ENCODE data around the gene ATP5PD.

Gene ATP5PD

GRCh38 chr17:75088465-75089417 lies 42.0 kb upstream of the ATP5PD start:
- TF ChIP-seq, protein P1, sequence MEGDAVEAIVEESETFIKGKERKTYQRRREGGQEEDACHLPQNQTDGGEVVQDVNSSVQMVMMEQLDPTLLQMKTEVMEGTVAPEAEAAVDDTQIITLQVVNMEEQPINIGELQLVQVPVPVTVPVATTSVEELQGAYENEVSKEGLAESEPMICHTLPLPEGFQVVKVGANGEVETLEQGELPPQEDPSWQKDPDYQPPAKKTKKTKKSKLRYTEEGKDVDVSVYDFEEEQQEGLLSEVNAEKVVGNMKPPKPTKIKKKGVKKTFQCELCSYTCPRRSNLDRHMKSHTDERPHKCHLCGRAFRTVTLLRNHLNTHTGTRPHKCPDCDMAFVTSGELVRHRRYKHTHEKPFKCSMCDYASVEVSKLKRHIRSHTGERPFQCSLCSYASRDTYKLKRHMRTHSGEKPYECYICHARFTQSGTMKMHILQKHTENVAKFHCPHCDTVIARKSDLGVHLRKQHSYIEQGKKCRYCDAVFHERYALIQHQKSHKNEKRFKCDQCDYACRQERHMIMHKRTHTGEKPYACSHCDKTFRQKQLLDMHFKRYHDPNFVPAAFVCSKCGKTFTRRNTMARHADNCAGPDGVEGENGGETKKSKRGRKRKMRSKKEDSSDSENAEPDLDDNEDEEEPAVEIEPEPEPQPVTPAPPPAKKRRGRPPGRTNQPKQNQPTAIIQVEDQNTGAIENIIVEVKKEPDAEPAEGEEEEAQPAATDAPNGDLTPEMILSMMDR (IDR thresholded peaks at IDR 0.05; ENCODE audit: extremely low read depth, missing control alignments): no peak
- no peak for DNase-seq (ENCODE audit: low spot score)

DNA sequence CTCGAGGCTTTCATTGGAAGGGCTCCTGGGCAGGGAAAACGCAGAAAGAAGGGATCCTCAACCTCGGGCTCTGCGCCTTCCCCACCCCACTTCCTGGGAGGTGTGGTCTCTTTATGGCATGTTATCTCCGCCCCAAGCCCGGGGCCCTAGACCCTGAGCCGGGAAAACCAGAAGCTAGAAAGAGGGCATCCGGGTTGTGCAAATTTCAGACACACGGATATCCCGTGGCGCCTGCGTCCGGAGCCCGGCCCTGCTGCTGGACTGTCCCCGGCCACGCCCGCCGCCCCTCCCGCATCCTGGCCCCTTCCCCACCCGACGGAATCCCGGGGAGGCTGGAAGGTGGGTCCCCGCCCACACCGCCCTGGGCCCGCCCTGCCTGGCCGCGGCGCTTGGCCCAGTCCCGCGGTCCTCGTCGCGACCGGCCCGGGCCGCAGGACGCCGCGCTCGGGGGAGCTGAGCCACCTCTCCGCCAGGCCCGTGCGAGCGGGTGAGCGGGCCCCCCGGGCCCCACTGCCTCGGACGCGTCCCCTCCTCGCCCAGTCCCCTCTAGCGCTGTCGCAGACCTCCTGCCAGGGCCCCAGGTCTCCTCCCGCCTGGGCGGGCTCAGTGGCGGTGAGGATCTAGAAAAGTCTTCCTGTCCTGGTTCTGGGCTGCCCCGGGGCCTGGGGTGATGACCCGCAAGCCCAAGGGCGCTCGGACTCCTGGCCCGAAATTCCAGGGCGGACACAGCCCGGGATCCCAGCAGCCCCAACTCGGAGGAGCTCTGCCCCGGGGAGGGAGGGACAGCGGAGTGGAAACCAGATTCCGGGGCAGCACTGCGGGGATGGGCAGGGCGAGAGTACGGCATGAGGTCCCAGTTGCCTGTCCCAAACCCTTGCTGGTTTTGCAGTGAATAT lies 41.0 kb upstream of the ATP5PD start, which contains the start of gene SLC16A5:
Gene SLC16A5, plus strand, starts transcription at position 397 of the 896 bp plus-strand sequence. CDS start 5,683 bp downstream, outside the sequence.
- TF ChIP-seq, protein P1 (IDR thresholded peaks at IDR 0.05; ENCODE audit: extremely low read depth, missing control alignments): no peak
- peak; percentile 80 for DNase-seq (ENCODE audit: low spot score)

DNA sequence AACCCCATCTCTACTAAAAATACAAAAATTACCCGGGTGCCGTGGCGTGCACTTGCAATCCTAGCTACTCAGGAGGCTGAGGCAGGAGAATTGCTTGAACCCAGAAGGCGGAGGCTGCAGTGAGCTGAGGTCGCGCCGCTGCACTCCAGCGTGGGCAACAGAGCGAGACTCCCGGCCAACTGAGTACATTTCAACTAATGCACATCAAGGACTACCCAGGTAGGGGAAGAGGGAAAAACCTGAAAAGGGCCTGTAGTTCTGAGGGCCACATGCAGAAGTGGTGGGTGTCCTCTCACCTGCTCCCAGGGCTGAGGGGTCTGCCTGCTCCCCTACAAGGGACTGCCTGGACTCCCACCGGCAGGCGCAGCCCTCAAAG lies 40.4 kb upstream of the ATP5PD start:
- TF ChIP-seq, protein P1 (IDR thresholded peaks at IDR 0.05; ENCODE audit: extremely low read depth, missing control alignments): no peak
- no peak for DNase-seq (ENCODE audit: low spot score)

DNA sequence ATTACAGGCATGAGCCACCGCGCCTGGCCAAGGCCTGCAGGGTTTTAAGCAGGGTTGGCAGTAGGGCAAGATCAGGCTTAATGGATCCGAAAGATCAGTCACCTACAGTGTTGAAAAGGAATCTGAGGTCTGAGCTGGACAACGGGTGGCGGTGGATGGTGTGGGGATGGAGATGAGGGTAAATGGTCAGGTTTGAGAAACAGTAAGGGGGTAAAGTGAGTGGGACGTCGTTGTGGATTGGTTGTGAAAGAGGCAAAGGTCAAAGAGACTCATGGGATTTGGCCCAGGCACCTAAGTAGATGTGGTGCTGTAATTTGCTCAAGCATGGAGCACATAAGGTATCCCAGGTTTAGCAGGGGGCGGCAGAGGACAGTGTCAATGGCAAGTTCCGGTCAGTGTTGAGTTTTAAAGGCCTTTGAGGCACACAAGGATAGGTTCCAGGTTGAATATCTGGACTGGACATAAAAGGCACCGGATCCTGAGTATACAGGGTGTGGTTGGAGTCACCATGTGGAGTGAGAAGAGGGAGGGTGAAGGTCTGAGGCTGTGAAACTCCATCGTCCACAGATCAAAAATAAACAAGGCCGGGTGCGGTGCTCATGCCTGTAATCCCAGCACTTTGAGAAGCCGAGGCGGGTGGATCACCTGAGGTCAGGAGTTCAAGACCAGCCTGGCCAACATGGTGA lies 39.9 kb upstream of the ATP5PD start:
- no peak for DNase-seq (ENCODE audit: low spot score)
- TF ChIP-seq, protein P1 (IDR thresholded peaks at IDR 0.05; ENCODE audit: extremely low read depth, missing control alignments): no peak

- TF ChIP-seq, protein P1 (IDR thresholded peaks at IDR 0.05; ENCODE audit: extremely low read depth, missing control alignments): no peak
Observed at GRCh38 chr17:75084039-75084660, 37.4 kb upstream of the ATP5PD start.

DNA sequence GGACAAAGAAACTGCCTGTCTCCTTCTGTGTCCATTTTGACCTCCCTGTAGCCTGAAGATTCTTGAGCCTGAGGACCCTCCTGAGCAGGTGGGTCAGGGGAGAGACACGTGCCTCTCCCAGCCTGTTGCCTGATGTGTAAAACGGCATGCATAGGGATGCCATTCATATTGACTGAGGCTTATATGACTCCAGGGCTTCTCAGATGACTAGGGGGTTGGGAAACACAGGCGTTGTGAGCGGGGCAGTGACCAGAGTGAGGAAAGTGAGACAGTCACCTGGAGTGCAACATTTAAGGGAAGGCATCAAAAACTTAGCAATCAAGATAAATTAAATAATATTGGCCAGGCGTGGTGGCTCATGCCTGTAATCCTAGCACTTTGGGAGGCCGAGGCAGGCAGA lies 35.9 kb upstream of the ATP5PD start:
- no peak for DNase-seq (ENCODE audit: low spot score)
- TF ChIP-seq, protein P1 (IDR thresholded peaks at IDR 0.05; ENCODE audit: extremely low read depth, missing control alignments): no peak

More at GRCh38 chr17:75084039-75084660, 37.4 kb upstream of the ATP5PD start:
- DNase-seq (ENCODE audit: low spot score): no peak
